Measurements from ENCODE around the gene C8B.

Gene C8B

DNA sequence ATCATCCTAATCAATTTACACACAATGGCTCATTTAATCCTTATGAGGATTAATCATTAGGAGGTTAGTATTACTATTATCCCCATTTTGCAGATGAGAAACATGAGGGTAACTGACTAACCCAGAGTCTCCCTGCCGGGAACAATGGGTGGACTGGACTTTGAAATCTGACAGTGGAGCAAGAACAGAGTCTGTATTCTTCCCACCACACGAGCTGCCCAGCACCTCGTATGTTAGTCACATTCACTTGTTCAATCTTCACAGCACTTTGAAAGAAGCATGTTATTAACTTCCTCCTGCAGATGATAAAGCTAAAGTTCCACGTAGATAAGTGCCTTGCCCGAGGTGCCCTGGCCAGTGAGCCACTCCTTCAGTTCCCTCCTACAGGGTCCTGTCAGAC is 12.4 kb downstream of the C8B start:
- TF ChIP-seq, protein P1, sequence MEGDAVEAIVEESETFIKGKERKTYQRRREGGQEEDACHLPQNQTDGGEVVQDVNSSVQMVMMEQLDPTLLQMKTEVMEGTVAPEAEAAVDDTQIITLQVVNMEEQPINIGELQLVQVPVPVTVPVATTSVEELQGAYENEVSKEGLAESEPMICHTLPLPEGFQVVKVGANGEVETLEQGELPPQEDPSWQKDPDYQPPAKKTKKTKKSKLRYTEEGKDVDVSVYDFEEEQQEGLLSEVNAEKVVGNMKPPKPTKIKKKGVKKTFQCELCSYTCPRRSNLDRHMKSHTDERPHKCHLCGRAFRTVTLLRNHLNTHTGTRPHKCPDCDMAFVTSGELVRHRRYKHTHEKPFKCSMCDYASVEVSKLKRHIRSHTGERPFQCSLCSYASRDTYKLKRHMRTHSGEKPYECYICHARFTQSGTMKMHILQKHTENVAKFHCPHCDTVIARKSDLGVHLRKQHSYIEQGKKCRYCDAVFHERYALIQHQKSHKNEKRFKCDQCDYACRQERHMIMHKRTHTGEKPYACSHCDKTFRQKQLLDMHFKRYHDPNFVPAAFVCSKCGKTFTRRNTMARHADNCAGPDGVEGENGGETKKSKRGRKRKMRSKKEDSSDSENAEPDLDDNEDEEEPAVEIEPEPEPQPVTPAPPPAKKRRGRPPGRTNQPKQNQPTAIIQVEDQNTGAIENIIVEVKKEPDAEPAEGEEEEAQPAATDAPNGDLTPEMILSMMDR (IDR thresholded peaks at IDR 0.05; ENCODE audit: low read depth, low read length): no peak
- DNase-seq: no peak
- no peaks in the 10 kb centered on the region for H3K36me3 ChIP-seq
- no peaks in the 10 kb centered on the region for H3K9me3 ChIP-seq (ENCODE audit: severe bottlenecking)
- H3K27me3 ChIP-seq (ENCODE audit: insufficient read depth, low read depth, severe bottlenecking): peaks cover 3% of the 10 kb centered on the region
- no peak overlapping the region for H3K27ac ChIP-seq
- no peak overlapping the region for H3K4me3 ChIP-seq (ENCODE audit: low read depth, low read length)

DNA sequence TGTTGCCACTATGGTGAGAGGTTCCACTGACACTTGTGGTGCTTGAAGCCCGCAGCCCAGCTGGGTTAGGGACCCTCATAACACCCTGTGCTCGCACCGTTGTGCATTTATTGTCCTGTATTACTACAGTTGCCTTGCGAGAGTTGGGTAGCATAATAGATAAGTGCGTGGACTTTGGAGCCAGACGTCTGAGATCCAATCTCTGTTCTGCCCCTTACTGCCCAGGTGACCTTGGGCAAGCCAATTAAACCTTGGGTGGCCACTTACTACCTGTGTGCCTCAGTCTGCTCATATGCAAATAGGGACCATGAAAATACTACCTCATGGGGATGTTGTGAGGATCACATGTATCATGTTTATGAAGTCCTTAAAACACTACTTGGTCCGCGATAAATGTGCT is 13.3 kb downstream of the C8B start:
- no peak for DNase-seq
- H3K27me3 ChIP-seq (ENCODE audit: insufficient read depth, low read depth, severe bottlenecking): peaks cover 6% of the 10 kb centered on the region

DNA sequence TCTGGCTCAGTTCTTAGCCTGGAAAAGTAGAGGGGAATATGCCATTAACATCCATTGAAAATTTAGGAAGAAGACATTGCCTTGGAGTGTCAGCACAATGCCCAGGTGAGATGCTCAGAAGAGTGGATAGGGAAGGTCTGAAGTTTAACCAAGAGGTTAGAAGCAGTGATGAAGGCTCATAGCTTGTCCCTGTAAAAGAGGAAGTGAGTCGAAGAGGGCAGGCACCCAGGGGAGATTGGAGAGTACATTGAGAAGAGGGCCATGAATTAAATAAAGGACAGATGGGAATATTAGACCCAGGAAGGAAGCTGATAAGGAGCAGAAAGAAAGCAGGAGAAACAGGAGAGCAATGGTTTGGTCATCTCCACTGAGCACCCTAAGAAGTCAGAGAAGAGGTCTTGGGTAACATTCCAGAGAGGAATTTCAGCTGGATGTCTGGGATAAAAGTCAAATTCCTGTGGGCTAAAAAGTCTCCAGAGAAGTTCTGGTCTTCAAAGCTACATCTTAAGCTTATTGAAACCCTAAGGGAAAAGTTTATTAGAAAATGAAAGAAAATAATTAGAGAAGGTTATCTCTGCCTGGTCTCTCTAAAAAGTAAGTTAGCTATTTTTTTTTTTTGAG is 17.3 kb downstream of the C8B start:
- Histone ChIP-seq H3K27ac (no peak overlapping the region), H3K27me3 (ENCODE audit: insufficient read depth, low read depth, severe bottlenecking) (peaks cover 6% of the 10 kb centered on the region), H3K36me3 (no peaks in the 10 kb centered on the region), H3K9me3 (ENCODE audit: severe bottlenecking) (no peaks in the 10 kb centered on the region), H3K4me3 (ENCODE audit: low read depth, low read length) (no peak overlapping the region)
- TF ChIP-seq, protein P1 (IDR thresholded peaks at IDR 0.05; ENCODE audit: low read depth, low read length): no peak
- no peak for DNase-seq

More for the DNA sequence above, 13.3 kb downstream of the C8B start:
- Histone ChIP-seq H3K4me3 (ENCODE audit: low read depth, low read length) (no peak overlapping the region), H3K36me3 (no peaks in the 10 kb centered on the region), H3K9me3 (ENCODE audit: severe bottlenecking) (no peaks in the 10 kb centered on the region), H3K27ac (no peak overlapping the region)
- TF ChIP-seq, protein P1 (IDR thresholded peaks at IDR 0.05; ENCODE audit: low read depth, low read length): no peak

DNA sequence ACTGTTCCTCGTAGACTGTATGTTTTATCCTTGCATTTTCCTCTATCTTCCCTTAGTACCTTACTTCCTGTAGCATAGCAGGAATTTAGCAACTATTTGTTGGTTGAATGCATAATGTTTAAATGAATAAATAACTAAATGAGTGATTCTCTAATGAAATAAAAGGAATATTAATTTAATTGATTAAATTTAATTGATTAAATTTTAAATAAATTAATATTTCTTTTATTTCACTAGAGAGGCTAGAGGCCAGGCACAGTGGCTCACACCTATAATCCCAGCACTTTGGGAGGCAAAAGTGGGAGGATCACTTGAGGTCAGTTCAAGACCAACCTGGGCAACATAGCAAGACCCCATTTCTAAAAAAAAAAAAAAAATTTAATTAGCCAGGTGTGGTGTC is 25.8 kb downstream of the C8B start:
- H3K36me3 ChIP-seq: no peaks in the 10 kb centered on the region

DNA sequence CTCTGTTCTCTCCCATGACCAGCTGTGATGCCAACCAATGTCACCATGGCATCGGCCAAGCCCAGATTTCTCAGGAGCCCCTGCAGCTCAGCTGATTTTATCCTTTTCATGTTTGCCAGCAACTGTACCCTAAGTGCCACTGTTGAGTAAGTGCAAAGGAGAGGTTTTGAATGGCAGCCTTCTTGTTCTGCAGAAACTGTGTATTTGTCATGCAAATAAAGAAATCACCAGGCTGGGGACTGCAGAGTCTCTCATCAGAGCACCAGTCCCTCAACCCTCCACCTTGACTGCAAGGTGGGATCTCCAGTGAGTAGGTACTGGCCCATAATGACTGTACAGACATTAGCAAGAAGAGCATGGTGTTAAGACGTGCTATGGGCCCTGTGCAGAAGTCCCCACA is 26.6 kb downstream of the C8B start:
- Histone ChIP-seq H3K36me3 (no peaks in the 10 kb centered on the region), H3K4me3 (ENCODE audit: low read depth, low read length) (no peak overlapping the region), H3K27me3 (ENCODE audit: insufficient read depth, low read depth, severe bottlenecking) (peaks cover 4% of the 10 kb centered on the region), H3K27ac (no peak overlapping the region), H3K9me3 (ENCODE audit: severe bottlenecking) (no peaks in the 10 kb centered on the region)
- DNase-seq: no peak
- TF ChIP-seq, protein P1 (IDR thresholded peaks at IDR 0.05; ENCODE audit: low read depth, low read length): no peak

More for the DNA sequence above, 25.8 kb downstream of the C8B start:
- TF ChIP-seq, protein P1 (IDR thresholded peaks at IDR 0.05; ENCODE audit: low read depth, low read length): no peak
- no peaks in the 10 kb centered on the region for H3K9me3 ChIP-seq (ENCODE audit: severe bottlenecking)
- DNase-seq: no peak
- no peak overlapping the region for H3K27ac ChIP-seq
- H3K4me3 ChIP-seq (ENCODE audit: low read depth, low read length): no peak overlapping the region
- peaks cover under 1% of the 10 kb centered on the region for H3K27me3 ChIP-seq (ENCODE audit: insufficient read depth, low read depth, severe bottlenecking)

DNA sequence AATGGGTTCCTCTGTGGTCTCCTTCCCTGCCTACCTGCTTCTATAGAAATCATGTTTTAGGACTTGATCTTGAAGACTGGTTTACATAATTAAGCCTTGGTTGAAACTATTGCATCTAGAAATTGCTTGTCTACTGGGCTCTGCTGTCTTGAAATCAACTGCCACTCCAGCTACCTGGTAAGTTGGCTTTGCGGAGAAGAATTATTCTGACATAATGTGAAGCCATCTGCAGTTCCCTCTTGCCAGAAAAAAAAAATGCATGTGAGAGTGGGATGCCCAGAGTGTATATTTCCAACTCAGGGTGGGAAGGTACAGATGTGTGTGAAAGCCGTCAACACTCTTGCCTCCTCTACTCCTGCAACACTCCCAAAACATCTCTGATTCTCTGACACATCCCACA is 27.2 kb downstream of the C8B start:
- TF ChIP-seq, protein P1 (IDR thresholded peaks at IDR 0.05; ENCODE audit: low read depth, low read length): no peak
- DNase-seq: no peak
- H3K4me3 ChIP-seq (ENCODE audit: low read depth, low read length): no peak overlapping the region

More for the DNA sequence above, 27.2 kb downstream of the C8B start:
- H3K27ac ChIP-seq: no peak overlapping the region
- H3K27me3 ChIP-seq (ENCODE audit: insufficient read depth, low read depth, severe bottlenecking): peaks cover 4% of the 10 kb centered on the region
- H3K9me3 ChIP-seq (ENCODE audit: severe bottlenecking): no peaks in the 10 kb centered on the region
- no peaks in the 10 kb centered on the region for H3K36me3 ChIP-seq
